Keratinocyte (primary cell): ENCODE results near the gene ADARB2. TPM values are rescaled to one million over a fixed set of nuclear protein-coding genes. Genes with fewer than 3 reads are reported as not detected.

ENCODE experiments used
- DNase-seq: peaks from one replicate; pipeline ENCODE4 v3.0.0-alpha.2; 2011; ENCODE audit warnings: low read depth, missing footprints, low spot score
- FAIRE-seq: peaks from 2 replicates; lab custom pipeline; 2011; peaks lifted over from hg19 to GRCh38; lab: Jason Lieb, UNC
- H2AFZ ChIP-seq: 2 replicates; pipeline ENCODE4 v1.6.0; 2012; ENCODE audit warnings: low read length, control low read depth, inconsistent platforms; ENCODE audit not compliant: control insufficient read depth
- H3K27ac ChIP-seq: 2 replicates; pipeline ENCODE4 v1.5.1; 2011; ENCODE audit warnings: low read length; ENCODE audit not compliant: control insufficient read depth, insufficient read depth
- H3K27me3 ChIP-seq: 3 replicates; pipeline ENCODE4 v1.6.0; 2011; ENCODE audit warnings: low read length; ENCODE audit not compliant: control insufficient read depth, insufficient read depth; ENCODE audit errors: extremely low read depth
- H3K36me3 ChIP-seq, 2 experiments: 2 replicates in 1 of 2; 3 replicates in 1 of 2; pipeline ENCODE4 v1.5.1; 2011; ENCODE audit warnings: low read length in 2 of 2, mild to moderate bottlenecking in 1 of 2; ENCODE audit not compliant: control insufficient read depth in 2 of 2, insufficient read depth in 2 of 2; ENCODE audit errors: extremely low read depth in 1 of 2
- H3K4me1 ChIP-seq: 3 replicates; pipeline ENCODE4 v1.5.1; 2011; ENCODE audit warnings: low read length; ENCODE audit not compliant: control insufficient read depth, insufficient read depth; ENCODE audit errors: extremely low read depth
- H3K4me2 ChIP-seq: 3 replicates; pipeline ENCODE4 v1.6.0; 2011; ENCODE audit warnings: low read depth, low read length; ENCODE audit not compliant: control insufficient read depth, insufficient read depth; ENCODE audit errors: extremely low read depth
- H3K4me3 ChIP-seq, 3 experiments: fragments of 200-600 bp in 1 of 3; sonication (generic) in 1 of 3; 2 replicates in 2 of 3; 3 replicates in 1 of 3; pipeline ENCODE4 v1.5.1; 2011 to 2016; ENCODE audit warnings: low read length in 3 of 3, mild to moderate bottlenecking in 3 of 3, control low read depth in 2 of 3, inconsistent platforms in 1 of 3, low read depth in 1 of 3, mixed read lengths in 1 of 3, mixed run types in 1 of 3, moderate library complexity in 1 of 3; ENCODE audit not compliant: control insufficient read depth in 2 of 3, insufficient read depth in 2 of 3; ENCODE audit errors: extremely low read depth in 1 of 3
- H3K79me2 ChIP-seq: 2 replicates; pipeline ENCODE4 v1.6.0; 2012; ENCODE audit warnings: low read length; ENCODE audit not compliant: control insufficient read depth, insufficient read depth
- H3K9ac ChIP-seq: 3 replicates; pipeline ENCODE4 v1.6.0; 2011; ENCODE audit warnings: low read length; ENCODE audit not compliant: control insufficient read depth, insufficient read depth; ENCODE audit errors: extremely low read depth
- H3K9me1 ChIP-seq: 3 replicates; pipeline ENCODE4 v1.6.0; 2011; ENCODE audit warnings: low read length; ENCODE audit not compliant: control insufficient read depth, insufficient read depth; ENCODE audit errors: extremely low read depth
- H3K9me3 ChIP-seq: 2 replicates; pipeline ENCODE4 v1.5.1; 2012; ENCODE audit warnings: low read depth, low read length; ENCODE audit not compliant: control insufficient read depth
- H4K20me1 ChIP-seq: 3 replicates; pipeline ENCODE4 v1.6.0; 2011; ENCODE audit warnings: low read length; ENCODE audit not compliant: control insufficient read depth, insufficient read depth; ENCODE audit errors: extremely low read depth
- CTCF ChIP-seq, 3 experiments: IDR thresholded peaks in 1 of 3; conservative IDR thresholded peaks in 1 of 3; optimal IDR thresholded peaks in 1 of 3; 2 replicates in 2 of 3; 3 replicates in 1 of 3; pipeline versions ENCODE3 to v1.5.1; 2011; ENCODE audit warnings: low read length in 3 of 3, mild to moderate bottlenecking in 3 of 3, moderate library complexity in 2 of 3, control low read depth in 1 of 3, inconsistent platforms in 1 of 3; ENCODE audit not compliant: insufficient read depth in 2 of 3; ENCODE audit errors: extremely low read depth in 1 of 3
- EZH2 ChIP-seq: IDR thresholded peaks from one replicate; pipeline ENCODE4 v1.6.1; 2012; ENCODE audit warnings: inconsistent platforms, mild to moderate bottlenecking, low read length, moderate library complexity
- dilution Hi-C: fragments of 300-500 bp; cut with MboI; formaldehyde crosslinking; loops from one replicate; pipeline ENCODE4 v1.7.0; 2020; ENCODE audit warnings: low sequenced_read_pairs; ENCODE audit not compliant: extremely low pct_ligation_motif_present
- polyA plus RNA-seq, 5 experiments: library from polyadenylated mRNA; depleted of rRNA in 3 of 5; stranded (reverse) in 3 of 5; stranded (forward) in 1 of 5; unstranded in 1 of 5; fragments of >200 nt; gene quantifications; 1 replicate in 1 of 5; 2 replicates in 3 of 5; 3 replicates in 1 of 5; pipeline versions ENCODE4 v1.2.1 to v1.2.3, GENCODE V29; 2011 to 2012; ENCODE audit warnings: missing spikeins in 2 of 5, low read depth in 1 of 5, low replicate concordance in 1 of 5

ADARB2 gene
- polyA plus RNA-seq, 1 donor (not counting 4 experiments of a cell fraction or from before 2014, with no cell fraction given), result not detected

- no peak overlapping the region for H3K27ac ChIP-seq
- no peak overlapping the region for H2AFZ ChIP-seq
- H3K4me3 ChIP-seq, result no peak overlapping the region
- H3K4me1 ChIP-seq, result no peaks in the 10 kb centered on the region
- H3K9me3 ChIP-seq, result peaks cover 28% of the 10 kb centered on the region
- no peaks in the 10 kb centered on the region for H3K27me3 ChIP-seq
- no peaks in the 10 kb centered on the region for H3K9me1 ChIP-seq
- FAIRE-seq (no peak), DNase-seq (no peak)
- dilution Hi-C loops, result no loop called here
- H3K36me3 ChIP-seq, result no peaks in the 10 kb centered on the region
- TF ChIP-seq EZH2, result no peak
- TF ChIP-seq CTCF (optimal IDR thresholded peaks at IDR 0.05 in 1 of 3, IDR thresholded peaks at IDR 0.05 in 1 of 3, conservative IDR thresholded peaks at IDR 0.05 in 1 of 3; ENCODE audit: extremely low read depth in 1 of 3, insufficient read depth in 2 of 3, low read length in 3 of 3), result no peak
- no peaks in the 10 kb centered on the region for H4K20me1 ChIP-seq
- no peak overlapping the region for H3K9ac ChIP-seq
- no peaks in the 10 kb centered on the region for H3K79me2 ChIP-seq
- no peak overlapping the region for H3K4me2 ChIP-seq
These were observed 237.9 kb downstream of the ADARB2 start for GRCh38 chr10:1499359-1499957.

GRCh38 chr10:1498746-1499358 lies 238.5 kb downstream of the ADARB2 start:
- Histone ChIP-seq H3K27ac (no peak overlapping the region), H3K36me3 (no peaks in the 10 kb centered on the region), H3K27me3 (no peaks in the 10 kb centered on the region), H4K20me1 (no peaks in the 10 kb centered on the region), H3K9ac (no peak overlapping the region), H3K79me2 (no peaks in the 10 kb centered on the region), H3K4me2 (no peak overlapping the region), H3K4me1 (no peaks in the 10 kb centered on the region), H3K9me1 (no peaks in the 10 kb centered on the region), H3K4me3 (no peak overlapping the region), H3K9me3 (peaks cover 22% of the 10 kb centered on the region), H2AFZ (no peak overlapping the region)
- no peak for TF ChIP-seq CTCF (optimal IDR thresholded peaks at IDR 0.05 in 1 of 3, IDR thresholded peaks at IDR 0.05 in 1 of 3, conservative IDR thresholded peaks at IDR 0.05 in 1 of 3; ENCODE audit: extremely low read depth in 1 of 3, insufficient read depth in 2 of 3, low read length in 3 of 3)
- no peak for TF ChIP-seq EZH2
- FAIRE-seq, result no peak
- dilution Hi-C loops, result no loop called here
- no peak for DNase-seq
